ENCODE measurements around the gene ZBTB3. TPM values are rescaled to one million over a fixed set of nuclear protein-coding genes. Genes with fewer than 3 reads are reported as not detected.

ZBTB3 gene
- total and polyA plus RNA-seq, 2 of the 8 experiments (the other 6 are each of a cell fraction or from before 2014, with no cell fraction given), result 30.2 to 76.9 TPM

DNA sequence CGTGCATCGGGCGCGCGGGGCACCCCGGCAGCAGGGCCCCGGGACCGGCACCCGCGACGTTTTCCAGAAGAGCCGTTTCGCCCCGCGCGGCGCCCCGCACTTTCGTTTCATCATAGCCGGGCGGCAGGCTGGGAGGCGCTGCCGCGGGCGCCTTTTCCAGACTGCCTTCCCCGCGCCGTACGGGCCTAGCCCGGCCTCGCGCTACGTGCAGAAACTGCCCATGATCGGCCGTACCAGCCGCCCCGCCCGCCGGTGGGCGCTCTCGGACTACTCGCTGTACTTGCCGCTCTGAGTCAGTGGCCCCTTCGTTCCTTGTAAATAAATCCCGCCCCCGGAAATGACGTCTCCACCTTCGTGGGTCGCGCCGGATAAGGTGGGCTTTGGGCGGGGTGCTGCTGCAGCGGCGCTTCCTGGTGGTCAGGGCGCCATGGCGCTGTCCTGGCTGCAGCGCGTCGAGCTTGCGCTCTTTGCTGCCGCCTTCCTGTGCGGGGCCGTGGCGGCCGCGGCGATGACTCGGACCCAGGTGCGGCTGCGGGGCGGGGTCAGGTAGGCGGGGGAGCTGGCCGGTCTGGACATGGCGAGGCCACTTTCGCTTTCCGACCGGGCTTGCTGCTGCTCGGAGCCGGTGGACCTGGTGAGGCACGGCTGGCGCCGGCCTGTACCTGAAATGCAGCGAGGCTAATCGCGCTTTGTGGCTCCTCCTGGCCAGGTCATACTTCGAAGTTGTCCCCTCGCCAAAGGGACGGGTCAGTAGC lies 33.2 kb upstream of the ZBTB3 start, which contains the start of gene TMEM179B (continued):
- TF ChIP-seq SRF (IDR thresholded peaks at IDR 0.05; ENCODE audit: low read depth, low read length) (peak; percentile 64), SP2 (IDR thresholded peaks at IDR 0.05; ENCODE audit: low read length) (no peak), KDM4A (IDR thresholded peaks at IDR 0.05; ENCODE audit: low read depth, low read length, severe bottlenecking) (peak; percentile 3), SP1 (IDR thresholded peaks at IDR 0.05; ENCODE audit: low read depth, low read length) (peak; percentile 51; the same call in 1 of the 2 replicates), RXRA (IDR thresholded peaks at IDR 0.05; ENCODE audit: insufficient read depth, low read depth, low read length) (no peak), CHD7 (IDR thresholded peaks at IDR 0.05; ENCODE audit: insufficient replicate concordance, low read length) (no peak), RFX5 (IDR thresholded peaks at IDR 0.05; ENCODE audit: borderline replicate concordance, low read depth, low read length) (no peak), PHF8 (conservative IDR thresholded peaks at IDR 0.05; ENCODE audit: low read depth, low read length) (peak; percentile 92), SAP30 (IDR thresholded peaks at IDR 0.05; ENCODE audit: insufficient read depth, insufficient replicate concordance, low read length) (no peak), CBX5 (IDR thresholded peaks at IDR 0.05; ENCODE audit: low read depth, low read length) (no peak)
